Keratinocyte (primary cell): ENCODE measurements around the gene DEFB123. TPM values are rescaled to one million over a fixed set of nuclear protein-coding genes. Genes with fewer than 3 reads are reported as not detected.

ENCODE experiments used
- DNase-seq: peaks from one replicate; pipeline ENCODE4 v3.0.0-alpha.2; 2011; ENCODE audit warnings: low read depth, missing footprints, low spot score
- FAIRE-seq: peaks from 2 replicates; lab custom pipeline; 2011; peaks lifted over from hg19 to GRCh38; lab: Jason Lieb, UNC
- H2AFZ ChIP-seq: 2 replicates; pipeline ENCODE4 v1.6.0; 2012; ENCODE audit warnings: low read length, control low read depth, inconsistent platforms; ENCODE audit not compliant: control insufficient read depth
- H3K27ac ChIP-seq: 2 replicates; pipeline ENCODE4 v1.5.1; 2011; ENCODE audit warnings: low read length; ENCODE audit not compliant: control insufficient read depth, insufficient read depth
- H3K27me3 ChIP-seq: 3 replicates; pipeline ENCODE4 v1.6.0; 2011; ENCODE audit warnings: low read length; ENCODE audit not compliant: control insufficient read depth, insufficient read depth; ENCODE audit errors: extremely low read depth
- H3K36me3 ChIP-seq, 2 experiments: 2 replicates in 1 of 2; 3 replicates in 1 of 2; pipeline ENCODE4 v1.5.1; 2011; ENCODE audit warnings: low read length in 2 of 2, mild to moderate bottlenecking in 1 of 2; ENCODE audit not compliant: control insufficient read depth in 2 of 2, insufficient read depth in 2 of 2; ENCODE audit errors: extremely low read depth in 1 of 2
- H3K4me1 ChIP-seq: 3 replicates; pipeline ENCODE4 v1.5.1; 2011; ENCODE audit warnings: low read length; ENCODE audit not compliant: control insufficient read depth, insufficient read depth; ENCODE audit errors: extremely low read depth
- H3K4me2 ChIP-seq: 3 replicates; pipeline ENCODE4 v1.6.0; 2011; ENCODE audit warnings: low read depth, low read length; ENCODE audit not compliant: control insufficient read depth, insufficient read depth; ENCODE audit errors: extremely low read depth
- H3K4me3 ChIP-seq, 3 experiments: fragments of 200-600 bp in 1 of 3; sonication (generic) in 1 of 3; 2 replicates in 2 of 3; 3 replicates in 1 of 3; pipeline ENCODE4 v1.5.1; 2011 to 2016; ENCODE audit warnings: low read length in 3 of 3, mild to moderate bottlenecking in 3 of 3, control low read depth in 2 of 3, inconsistent platforms in 1 of 3, low read depth in 1 of 3, mixed read lengths in 1 of 3, mixed run types in 1 of 3, moderate library complexity in 1 of 3; ENCODE audit not compliant: control insufficient read depth in 2 of 3, insufficient read depth in 2 of 3; ENCODE audit errors: extremely low read depth in 1 of 3
- H3K79me2 ChIP-seq: 2 replicates; pipeline ENCODE4 v1.6.0; 2012; ENCODE audit warnings: low read length; ENCODE audit not compliant: control insufficient read depth, insufficient read depth
- H3K9ac ChIP-seq: 3 replicates; pipeline ENCODE4 v1.6.0; 2011; ENCODE audit warnings: low read length; ENCODE audit not compliant: control insufficient read depth, insufficient read depth; ENCODE audit errors: extremely low read depth
- H3K9me1 ChIP-seq: 3 replicates; pipeline ENCODE4 v1.6.0; 2011; ENCODE audit warnings: low read length; ENCODE audit not compliant: control insufficient read depth, insufficient read depth; ENCODE audit errors: extremely low read depth
- H3K9me3 ChIP-seq: 2 replicates; pipeline ENCODE4 v1.5.1; 2012; ENCODE audit warnings: low read depth, low read length; ENCODE audit not compliant: control insufficient read depth
- H4K20me1 ChIP-seq: 3 replicates; pipeline ENCODE4 v1.6.0; 2011; ENCODE audit warnings: low read length; ENCODE audit not compliant: control insufficient read depth, insufficient read depth; ENCODE audit errors: extremely low read depth
- CTCF ChIP-seq, 3 experiments: IDR thresholded peaks in 1 of 3; conservative IDR thresholded peaks in 1 of 3; optimal IDR thresholded peaks in 1 of 3; 2 replicates in 2 of 3; 3 replicates in 1 of 3; pipeline versions ENCODE3 to v1.5.1; 2011; ENCODE audit warnings: low read length in 3 of 3, mild to moderate bottlenecking in 3 of 3, moderate library complexity in 2 of 3, control low read depth in 1 of 3, inconsistent platforms in 1 of 3; ENCODE audit not compliant: insufficient read depth in 2 of 3; ENCODE audit errors: extremely low read depth in 1 of 3
- EZH2 ChIP-seq: IDR thresholded peaks from one replicate; pipeline ENCODE4 v1.6.1; 2012; ENCODE audit warnings: inconsistent platforms, mild to moderate bottlenecking, low read length, moderate library complexity
- dilution Hi-C: fragments of 300-500 bp; cut with MboI; formaldehyde crosslinking; loops from one replicate; pipeline ENCODE4 v1.7.0; 2020; ENCODE audit warnings: low sequenced_read_pairs; ENCODE audit not compliant: extremely low pct_ligation_motif_present
- polyA plus RNA-seq, 5 experiments: library from polyadenylated mRNA; depleted of rRNA in 3 of 5; stranded (reverse) in 3 of 5; stranded (forward) in 1 of 5; unstranded in 1 of 5; fragments of >200 nt; gene quantifications; 1 replicate in 1 of 5; 2 replicates in 3 of 5; 3 replicates in 1 of 5; pipeline versions ENCODE4 v1.2.1 to v1.2.3, GENCODE V29; 2011 to 2012; ENCODE audit warnings: missing spikeins in 2 of 5, low read depth in 1 of 5, low replicate concordance in 1 of 5

DEFB123 gene
- polyA plus RNA-seq, 1 donor (not counting 4 experiments of a cell fraction or from before 2014, with no cell fraction given): not detected

- Histone ChIP-seq H3K9ac (no peak overlapping the region), H3K79me2 (no peaks in the 10 kb centered on the region), H3K9me3 (no peaks in the 10 kb centered on the region), H2AFZ (no peak overlapping the region), H3K4me1 (no peaks in the 10 kb centered on the region), H3K36me3 (no peaks in the 10 kb centered on the region), H3K9me1 (no peaks in the 10 kb centered on the region), H3K27ac (no peak overlapping the region), H3K4me3 (no peak overlapping the region), H3K27me3 (peaks cover 15% of the 10 kb centered on the region), H4K20me1 (no peaks in the 10 kb centered on the region), H3K4me2 (no peak overlapping the region)
- no peak for DNase-seq
- TF ChIP-seq CTCF (optimal IDR thresholded peaks at IDR 0.05 in 1 of 3, IDR thresholded peaks at IDR 0.05 in 1 of 3, conservative IDR thresholded peaks at IDR 0.05 in 1 of 3; ENCODE audit: extremely low read depth in 1 of 3, insufficient read depth in 2 of 3, low read length in 3 of 3) (no peak), EZH2 (no peak)
- dilution Hi-C loops: no loop called here
- no peak for FAIRE-seq
Measured at GRCh38 chr20:31485450-31486339, 45.3 kb downstream of the DEFB123 start.

GRCh38 chr20:31488115-31488514 is 47.7 kb downstream of the DEFB123 start:
- TF ChIP-seq CTCF (optimal IDR thresholded peaks at IDR 0.05 in 1 of 3, IDR thresholded peaks at IDR 0.05 in 1 of 3, conservative IDR thresholded peaks at IDR 0.05 in 1 of 3; ENCODE audit: extremely low read depth in 1 of 3, insufficient read depth in 2 of 3, low read length in 3 of 3) (no peak), EZH2 (no peak)
- no peaks in the 10 kb centered on the region for H3K9me1 ChIP-seq
- peaks cover 15% of the 10 kb centered on the region for H3K27me3 ChIP-seq
- dilution Hi-C loops: no loop called here
- H3K4me1 ChIP-seq: no peaks in the 10 kb centered on the region
- H3K79me2 ChIP-seq: no peaks in the 10 kb centered on the region
- no peak overlapping the region for H3K27ac ChIP-seq
- no peak for FAIRE-seq
- H3K4me3 ChIP-seq: no peak overlapping the region
- no peak overlapping the region for H2AFZ ChIP-seq
- no peak overlapping the region for H3K4me2 ChIP-seq
- no peaks in the 10 kb centered on the region for H4K20me1 ChIP-seq
- no peak for DNase-seq
- no peaks in the 10 kb centered on the region for H3K36me3 ChIP-seq
- H3K9ac ChIP-seq: no peak overlapping the region
- H3K9me3 ChIP-seq: no peaks in the 10 kb centered on the region
